Medulla oblongata (tissue), 1 donor: ENCODE results near the gene ADPRHL1.

Experiments
- DNase-seq: peaks from one replicate; pipeline ENCODE4 v3.0.0-alpha.2; 2015; ENCODE audit errors: extremely low spot score

The ADPRHL1 gene

GRCh38 chr13:113432506-113433270 is 20.6 kb downstream of the ADPRHL1 start:
- no peak for DNase-seq

- DNase-seq: no peak
Observed at GRCh38 chr13:113431171-113431570, 22.1 kb downstream of the ADPRHL1 start.

GRCh38 chr13:113430378-113431110 is 22.7 kb downstream of the ADPRHL1 start:
- DNase-seq: no peak

- no peak for DNase-seq
Observed at GRCh38 chr13:113429608-113429985, 23.7 kb downstream of the ADPRHL1 start.

GRCh38 chr13:113428871-113429607 is 24.2 kb downstream of the ADPRHL1 start:
- DNase-seq: no peak

- DNase-seq: no peak
Observed at GRCh38 chr13:113428469-113428865, 24.8 kb downstream of the ADPRHL1 start.

- DNase-seq: no peak
Observed at GRCh38 chr13:113427562-113428468, 25.5 kb downstream of the ADPRHL1 start.

GRCh38 chr13:113426591-113426986 is 26.7 kb downstream of the ADPRHL1 start:
- DNase-seq: no peak

- no peak for DNase-seq
Observed at GRCh38 chr13:113425941-113426590, 27.2 kb downstream of the ADPRHL1 start.

- no peak for DNase-seq
Observed at GRCh38 chr13:113423520-113424163, 29.6 kb downstream of the ADPRHL1 start.

- DNase-seq: no peak
Observed at GRCh38 chr13:113422807-113423519, 30.3 kb downstream of the ADPRHL1 start.

- no peak for DNase-seq
Observed at GRCh38 chr13:113421673-113422270, 31.5 kb downstream of the ADPRHL1 start.

GRCh38 chr13:113420833-113421600 is 32.3 kb downstream of the ADPRHL1 start:
- no peak for DNase-seq

GRCh38 chr13:113420232-113420631 is 33.1 kb downstream of the ADPRHL1 start:
- DNase-seq: no peak

- no peak for DNase-seq
Observed at GRCh38 chr13:113419531-113420193, 33.6 kb downstream of the ADPRHL1 start.

- no peak for DNase-seq
Observed at GRCh38 chr13:113418722-113419049, 34.6 kb downstream of the ADPRHL1 start.

GRCh38 chr13:113417836-113418721 is 35.2 kb downstream of the ADPRHL1 start:
- no peak for DNase-seq
